ENCODE measurements around the gene COBL.

Gene COBL

DNA sequence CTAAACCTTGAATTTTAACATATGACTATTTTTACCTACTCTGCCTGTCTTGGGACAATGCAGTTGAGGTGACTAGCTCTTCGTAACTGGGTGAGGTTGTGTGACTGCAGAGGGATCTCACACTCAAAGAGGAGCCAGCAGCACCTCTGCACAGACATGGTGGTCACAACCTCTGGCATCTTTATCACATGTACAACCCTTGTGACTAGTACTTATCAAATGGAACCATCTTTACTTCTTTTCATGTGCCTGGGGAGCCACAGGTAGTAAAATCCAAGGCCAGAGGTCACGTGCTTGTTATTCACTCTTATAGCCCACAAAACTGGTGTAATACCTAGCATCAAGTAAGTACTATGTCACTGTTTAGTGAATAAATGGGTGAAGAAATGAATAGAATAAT is 244.3 kb downstream of the COBL start:
- no peak for DNase-seq (ENCODE audit: low read depth)
- TF ChIP-seq CTCF (conservative IDR thresholded peaks at IDR 0.05; ENCODE audit: low read depth, low read length), result no peak
- no peak overlapping the region for H3K4me3 ChIP-seq (ENCODE audit: low read depth, low read length)

DNA sequence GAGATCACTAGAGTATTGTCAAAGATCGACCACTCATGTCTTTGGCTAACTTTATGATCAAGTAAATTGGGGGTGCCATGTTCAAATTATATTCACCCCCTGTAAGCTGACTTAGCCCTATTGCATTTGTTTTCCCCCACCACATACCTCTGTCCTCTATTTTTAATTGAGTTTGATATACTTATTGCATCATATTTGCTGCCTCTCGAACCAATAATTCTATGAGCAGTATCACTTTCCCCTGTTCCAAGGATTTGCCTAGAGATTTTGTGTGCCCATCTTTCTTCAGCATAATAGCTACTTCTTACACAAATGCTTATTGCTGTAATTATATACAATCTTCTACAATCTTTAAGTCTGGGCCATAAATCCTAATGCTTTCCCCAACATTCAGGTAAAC is 245.2 kb downstream of the COBL start:
- no peak overlapping the region for H3K4me3 ChIP-seq (ENCODE audit: low read depth, low read length)
- no peak for DNase-seq (ENCODE audit: low read depth)
- TF ChIP-seq CTCF (conservative IDR thresholded peaks at IDR 0.05; ENCODE audit: low read depth, low read length), result no peak

DNA sequence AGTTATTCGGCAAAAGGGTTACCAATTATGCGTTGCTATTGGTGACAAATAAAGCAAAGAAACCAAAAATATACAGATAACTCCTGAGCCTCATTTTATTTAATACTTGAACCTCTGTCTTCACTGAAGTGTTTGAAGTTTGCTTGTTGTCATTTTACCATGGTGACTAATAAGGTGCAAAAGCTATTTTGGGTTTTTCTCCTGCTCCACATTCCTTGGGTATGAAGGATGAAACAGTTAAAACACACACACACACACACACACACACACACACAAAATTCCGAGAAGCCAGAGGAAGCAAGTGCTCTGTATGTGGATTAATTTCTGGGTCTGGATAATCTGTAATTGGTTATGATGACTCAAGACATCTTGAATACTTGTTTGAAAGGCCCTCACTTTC is 246.5 kb downstream of the COBL start:
- DNase-seq (ENCODE audit: low read depth), result no peak
- TF ChIP-seq CTCF (conservative IDR thresholded peaks at IDR 0.05; ENCODE audit: low read depth, low read length), result no peak
- H3K4me3 ChIP-seq (ENCODE audit: low read depth, low read length), result no peak overlapping the region

DNA sequence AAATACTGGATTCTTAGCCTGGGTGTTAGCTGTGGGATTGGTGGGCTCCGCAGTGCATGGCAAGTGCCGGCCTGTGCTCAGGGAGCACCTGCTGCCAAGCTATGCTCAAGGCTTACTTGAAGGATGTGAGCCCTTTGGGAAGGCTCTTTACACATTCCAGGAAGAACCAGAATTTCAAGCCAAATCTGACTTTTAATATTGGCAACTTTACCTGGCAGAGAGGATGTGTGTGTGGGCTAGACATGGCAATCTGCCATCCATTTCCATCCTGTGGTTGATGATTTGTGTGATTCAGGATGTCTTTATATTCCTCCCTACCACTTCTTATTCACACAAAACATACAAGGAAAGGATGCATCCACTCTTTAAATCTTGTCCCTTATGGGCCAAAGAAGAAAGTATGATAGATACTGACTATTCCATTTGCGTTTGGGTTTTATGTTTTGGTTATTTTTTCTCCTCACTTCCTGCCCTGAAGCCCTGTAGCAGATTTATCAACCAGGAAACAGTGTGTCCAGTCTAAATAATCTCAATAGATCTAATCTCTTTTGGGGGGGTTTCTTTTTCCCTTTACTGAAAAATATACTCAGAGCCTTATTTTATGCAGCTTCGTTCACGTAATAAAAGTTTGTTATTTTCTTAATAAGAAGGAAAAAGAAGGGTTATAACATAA is 247.1 kb downstream of the COBL start:
- no peak overlapping the region for H3K4me3 ChIP-seq (ENCODE audit: low read depth, low read length)
- DNase-seq (ENCODE audit: low read depth), result no peak
- TF ChIP-seq CTCF (conservative IDR thresholded peaks at IDR 0.05; ENCODE audit: low read depth, low read length), result no peak

DNA sequence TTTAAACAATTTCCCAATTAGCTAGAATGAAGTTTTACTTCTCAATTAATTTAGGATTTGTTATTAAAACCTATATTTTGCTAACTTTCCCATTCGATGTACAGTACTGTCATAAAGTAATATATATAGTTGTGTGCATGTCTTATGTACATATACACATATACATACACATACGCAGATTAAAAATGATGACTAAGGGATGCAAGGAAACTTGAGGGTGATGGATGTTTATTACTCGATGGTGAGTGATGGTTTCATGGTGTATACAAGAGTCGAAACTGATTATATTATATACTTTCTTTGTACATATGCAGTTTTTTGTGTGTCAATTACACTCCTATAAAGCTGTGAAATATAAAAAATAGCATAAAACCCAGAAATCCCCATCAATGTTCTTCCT is 248.2 kb downstream of the COBL start:
- no peak overlapping the region for H3K4me3 ChIP-seq (ENCODE audit: low read depth, low read length)
- no peak for TF ChIP-seq CTCF (conservative IDR thresholded peaks at IDR 0.05; ENCODE audit: low read depth, low read length)
- no peak for DNase-seq (ENCODE audit: low read depth)

DNA sequence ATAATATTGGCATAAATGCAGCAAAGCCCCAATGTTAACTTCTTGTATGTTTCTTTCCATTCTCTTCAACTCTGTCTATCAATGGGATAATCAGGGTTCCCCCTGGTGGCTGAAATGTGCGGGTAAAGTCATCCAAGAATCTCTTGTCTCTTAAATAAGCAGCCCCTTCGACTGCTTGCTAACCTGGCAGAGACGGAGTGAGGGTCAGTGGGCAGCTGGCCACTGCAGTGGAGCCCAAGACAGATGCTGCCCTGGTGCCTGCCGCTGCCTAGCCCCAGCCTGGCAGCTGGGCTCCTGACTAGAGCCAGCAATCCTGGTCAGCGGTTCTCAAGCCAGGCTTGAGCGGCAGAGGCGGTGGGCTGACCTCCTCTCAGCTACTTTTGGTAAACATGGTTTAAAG is 248.9 kb downstream of the COBL start:
- DNase-seq (ENCODE audit: low read depth), result peak; percentile 88
- no peak overlapping the region for H3K4me3 ChIP-seq (ENCODE audit: low read depth, low read length)
- TF ChIP-seq CTCF (conservative IDR thresholded peaks at IDR 0.05; ENCODE audit: low read depth, low read length), result peak; percentile 82

DNA sequence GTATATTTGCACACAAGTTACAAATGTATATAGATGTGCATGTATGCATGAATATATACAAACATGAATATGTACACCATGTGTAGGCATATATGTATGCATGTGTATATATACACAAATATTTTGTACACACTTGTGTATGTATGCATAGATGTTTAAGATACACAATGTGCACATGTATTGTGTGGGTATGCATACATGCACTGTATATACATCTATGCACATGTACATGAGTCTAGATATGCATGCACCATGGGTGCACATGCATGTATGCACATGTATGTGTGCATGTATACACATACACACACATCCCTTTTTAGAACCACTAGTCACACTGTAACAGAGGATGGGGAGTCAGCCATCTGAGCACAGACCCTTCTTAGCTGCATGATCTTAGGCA is 249.4 kb downstream of the COBL start:
- no peak overlapping the region for H3K4me3 ChIP-seq (ENCODE audit: low read depth, low read length)
- DNase-seq (ENCODE audit: low read depth), result no peak
- no peak for TF ChIP-seq CTCF (conservative IDR thresholded peaks at IDR 0.05; ENCODE audit: low read depth, low read length)

All from choroid plexus epithelial cell (primary cell).